SIG-M5 treated with dmso at 0.1 percent for 504 hours (cell line): ENCODE measurements around the gene KRTAP10-10.
"Not testable (repeated sequence)": the region's sequence is repeated elsewhere in the genome, so short reads cannot be mapped to it uniquely, and the experiment has no call there.

Source experiments
- DNase-seq: peaks from one replicate; lab custom pipeline; 2025; ENCODE audit not compliant: unreplicated experiment; lab: John Stamatoyannopoulos, UW

The KRTAP10-10 gene

DNA sequence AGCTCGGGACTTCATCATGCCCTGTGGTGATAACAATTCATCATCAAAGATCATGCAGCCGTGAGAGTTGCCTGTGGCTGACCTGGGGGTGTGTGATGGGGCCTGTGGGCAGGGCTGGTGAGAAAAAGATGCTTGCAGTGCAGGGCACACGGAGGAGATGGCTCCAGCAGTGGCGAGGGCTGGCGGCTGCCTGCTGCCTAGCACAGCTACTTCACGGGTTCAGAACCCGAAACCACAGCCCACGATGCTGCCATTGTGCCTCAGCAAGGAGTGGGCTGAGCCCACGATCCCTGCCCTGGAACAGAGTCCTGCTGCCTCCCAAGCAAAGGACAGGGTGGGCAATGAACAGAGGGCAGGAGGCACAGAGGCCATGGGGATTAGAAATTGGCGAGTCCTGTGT, 10.9 kb upstream of the KRTAP10-10 start:
- DNase-seq, result no peak

DNA sequence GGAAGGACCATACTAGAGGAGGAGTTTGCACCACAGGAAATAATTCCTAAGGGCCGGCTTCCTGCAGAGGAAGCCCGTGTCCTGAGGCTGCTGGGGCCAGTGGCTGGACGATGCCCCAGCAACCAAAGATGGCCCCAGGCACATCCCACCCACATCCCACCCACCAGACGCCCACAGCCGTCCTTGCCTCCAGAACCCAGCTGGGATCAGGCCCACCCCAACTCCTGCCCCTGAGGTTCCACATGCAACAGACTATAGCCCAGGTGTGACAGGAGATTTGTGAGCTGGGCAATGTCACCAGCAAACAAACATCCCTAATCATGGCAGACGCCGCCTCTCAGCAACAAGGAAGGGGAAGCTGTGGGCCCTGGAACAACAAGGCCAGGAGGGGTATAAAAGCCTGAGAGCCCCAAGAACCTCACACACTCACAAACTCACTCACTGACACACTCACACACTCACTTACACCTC, 10.4 kb upstream of the KRTAP10-10 start, which contains the start of gene KRTAP10-9:
Gene KRTAP10-9 (plus strand): TSS at position 421 of the 471 bp plus-strand sequence. CDS start 79 bp downstream, outside the sequence.
- DNase-seq, result no peak

DNA sequence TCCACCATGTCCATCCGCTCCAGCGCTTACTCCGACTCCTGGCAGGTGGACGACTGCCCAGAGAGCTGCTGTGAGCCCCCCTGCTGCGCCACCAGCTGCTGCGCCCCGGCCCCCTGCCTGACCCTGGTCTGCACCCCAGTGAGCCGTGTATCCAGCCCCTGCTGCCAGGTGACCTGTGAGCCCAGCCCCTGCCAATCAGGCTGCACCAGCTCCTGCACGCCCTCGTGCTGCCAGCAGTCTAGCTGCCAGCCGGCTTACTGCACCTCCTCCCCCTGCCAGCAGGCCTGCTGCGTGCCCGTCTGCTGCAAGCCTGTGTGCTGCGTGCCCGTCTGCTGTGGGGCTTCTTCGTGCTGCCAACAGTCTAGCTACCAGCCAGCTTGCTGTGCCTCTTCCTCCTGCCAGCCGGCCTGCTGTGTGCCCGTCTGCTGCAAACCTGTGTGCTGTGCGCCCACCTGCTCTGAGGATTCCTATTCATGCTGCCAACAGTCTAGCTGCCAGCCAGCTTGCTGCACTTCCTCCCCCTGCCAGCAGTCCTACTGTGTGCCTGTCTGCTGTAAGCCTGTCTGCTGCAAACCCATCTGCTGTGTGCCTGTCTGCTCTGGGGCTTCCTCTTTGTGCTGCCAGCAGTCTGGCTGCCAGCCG, 9.9 kb upstream of the KRTAP10-10 start:
- DNase-seq, result not testable (repeated sequence)

DNA sequence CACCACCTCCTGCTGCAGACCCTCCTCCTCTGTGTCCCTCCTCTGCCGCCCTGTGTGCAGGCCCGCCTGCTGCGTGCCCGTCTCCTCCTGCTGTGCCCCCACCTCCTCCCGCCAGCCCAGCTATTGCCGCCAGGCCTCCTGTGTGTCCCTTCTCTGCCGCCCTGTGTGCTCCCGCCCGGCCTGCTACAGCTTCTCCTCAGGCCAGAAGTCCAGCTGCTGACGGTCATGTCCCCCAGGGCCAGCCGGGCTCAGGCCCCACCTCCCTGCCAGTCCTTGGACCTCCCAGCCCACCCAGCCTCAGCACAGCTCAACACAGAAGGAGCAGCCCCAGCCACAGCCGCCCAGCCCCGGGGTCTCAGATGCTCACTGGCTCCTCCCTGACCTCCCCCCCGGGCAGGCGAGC, 9.3 kb upstream of the KRTAP10-10 start:
- not testable (repeated sequence) for DNase-seq

DNA sequence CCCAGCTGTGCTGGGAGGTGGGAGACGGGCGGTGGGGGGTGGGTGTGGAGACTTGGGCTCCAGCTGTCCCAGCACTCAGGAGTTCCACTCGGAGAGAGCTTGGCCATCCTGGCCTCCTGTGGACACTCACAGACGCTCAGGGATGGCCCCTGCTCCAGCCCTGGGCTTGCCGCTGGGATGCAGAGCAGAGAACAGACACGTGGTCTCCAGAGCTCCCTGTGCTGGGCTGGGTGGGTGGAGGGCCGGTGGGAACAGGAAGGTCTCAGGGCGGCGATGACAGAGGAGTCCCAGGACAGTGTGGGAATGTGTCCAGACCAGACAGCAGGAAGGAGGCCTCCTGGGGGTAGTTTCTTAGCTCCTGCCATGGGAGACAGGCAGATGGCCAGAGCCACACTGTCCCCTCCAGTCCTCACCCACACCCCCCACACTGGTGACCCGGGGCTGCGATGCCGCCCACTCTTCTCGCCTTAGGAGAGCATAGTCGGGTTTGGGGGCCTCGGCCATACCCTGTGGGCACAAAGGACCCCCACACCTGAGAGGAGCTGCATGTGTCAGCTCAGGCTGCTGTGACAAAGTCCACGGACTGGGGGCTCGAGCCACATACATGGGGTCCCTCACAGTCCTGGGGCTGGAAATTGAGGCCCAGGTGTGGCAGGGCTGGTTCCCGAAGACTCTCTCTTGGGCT, 8.3 kb upstream of the KRTAP10-10 start:
- no peak for DNase-seq

DNA sequence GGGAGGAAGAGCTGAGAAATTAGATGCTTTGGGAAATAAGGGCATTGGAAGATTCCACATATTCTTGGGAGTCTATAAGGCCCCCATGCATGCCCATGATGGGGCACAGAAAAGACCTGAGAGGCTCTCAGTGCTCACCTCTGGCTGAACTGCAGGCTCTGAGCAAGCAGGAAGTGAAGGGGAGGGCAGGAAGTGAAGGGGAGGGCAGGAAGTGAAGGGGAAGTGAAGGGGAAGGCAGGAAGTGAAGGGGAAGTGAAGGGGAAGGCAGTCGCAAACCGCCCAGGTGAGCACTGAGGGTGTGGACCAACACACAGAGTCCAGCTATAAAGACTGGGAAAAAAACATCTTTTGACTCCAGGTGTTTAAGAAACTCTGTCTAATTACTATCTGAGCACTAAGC, 6.7 kb upstream of the KRTAP10-10 start:
- DNase-seq, result no peak

DNA sequence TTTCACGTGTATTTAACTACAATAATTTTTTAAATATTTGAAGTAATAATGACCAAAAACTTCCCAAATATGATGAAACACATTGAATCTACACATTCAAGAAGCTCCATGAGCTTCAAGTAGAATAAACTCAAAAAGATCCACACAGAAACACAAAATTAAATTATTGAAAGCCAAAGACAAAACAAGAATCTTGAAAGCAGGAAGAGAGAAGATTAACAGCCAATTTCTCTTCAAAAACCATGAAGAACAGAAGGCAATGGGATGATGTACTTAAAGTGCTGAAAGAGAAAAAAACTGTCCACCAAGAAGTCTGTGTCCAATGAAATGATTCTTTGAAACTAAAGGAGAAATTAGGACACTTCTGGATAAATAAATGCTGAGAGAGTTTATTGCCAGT, 5.1 kb upstream of the KRTAP10-10 start:
- no peak for DNase-seq

DNA sequence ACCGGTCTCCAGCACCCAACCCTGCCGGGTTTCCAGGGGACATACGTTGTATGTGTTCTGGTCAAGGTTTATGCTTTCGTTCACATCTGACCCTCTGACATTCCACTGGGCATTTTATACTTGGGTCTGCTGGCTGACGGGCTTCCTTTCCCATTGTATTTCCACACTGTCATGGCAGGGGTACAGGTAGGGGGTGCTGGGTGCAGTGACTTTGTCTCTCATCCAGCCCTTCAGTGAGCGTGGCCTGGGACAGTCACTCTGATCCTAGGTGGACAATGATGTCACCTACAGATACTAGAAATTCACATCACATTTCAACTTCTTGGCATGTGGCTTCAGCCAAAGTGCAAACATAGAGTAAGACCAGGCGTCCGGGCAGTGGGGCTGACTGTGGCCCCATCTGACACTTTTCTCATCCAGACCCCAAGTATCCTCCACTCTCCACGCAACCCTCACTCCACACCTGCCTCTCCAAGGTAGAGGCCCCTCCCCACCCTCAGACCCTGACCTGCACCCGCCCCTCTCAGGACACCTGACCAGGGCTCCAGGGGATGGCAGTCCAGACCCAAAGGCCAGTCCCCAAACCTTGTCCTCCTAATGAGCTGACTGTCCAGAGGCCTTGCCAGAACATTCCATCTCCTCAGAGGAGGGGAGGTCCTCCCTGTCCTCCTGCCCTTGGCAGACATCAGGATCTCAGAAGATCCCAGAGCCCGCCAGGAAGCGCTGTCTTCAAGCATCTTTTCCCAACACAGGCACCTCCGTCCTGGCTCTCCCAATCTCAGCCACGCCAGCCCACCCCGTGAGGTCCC, 743 bp upstream of the KRTAP10-10 start:
- no peak for DNase-seq

DNA sequence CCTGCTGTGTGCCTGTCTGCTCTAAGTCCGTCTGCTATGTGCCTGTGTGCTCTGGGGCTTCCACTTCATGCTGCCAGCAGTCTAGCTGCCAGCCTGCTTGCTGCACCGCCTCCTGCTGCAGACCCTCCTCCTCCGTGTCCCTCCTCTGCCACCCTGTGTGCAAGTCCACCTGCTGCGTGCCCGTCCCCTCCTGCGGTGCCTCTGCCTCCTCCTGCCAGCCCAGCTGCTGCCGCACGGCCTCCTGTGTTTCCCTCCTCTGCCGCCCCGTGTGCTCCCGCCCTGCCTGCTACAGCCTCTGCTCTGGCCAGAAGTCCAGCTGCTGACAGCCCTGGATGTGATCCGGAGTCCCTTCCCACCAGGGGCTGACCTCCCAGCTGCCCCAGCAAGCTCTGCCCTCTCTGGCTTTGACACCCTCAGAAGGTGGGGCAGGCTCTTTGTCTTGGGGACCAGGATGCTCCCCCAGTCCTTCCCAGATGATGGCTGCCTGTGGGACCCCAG, 744 bp downstream of the KRTAP10-10 start:
- DNase-seq, result not testable (repeated sequence)

DNA sequence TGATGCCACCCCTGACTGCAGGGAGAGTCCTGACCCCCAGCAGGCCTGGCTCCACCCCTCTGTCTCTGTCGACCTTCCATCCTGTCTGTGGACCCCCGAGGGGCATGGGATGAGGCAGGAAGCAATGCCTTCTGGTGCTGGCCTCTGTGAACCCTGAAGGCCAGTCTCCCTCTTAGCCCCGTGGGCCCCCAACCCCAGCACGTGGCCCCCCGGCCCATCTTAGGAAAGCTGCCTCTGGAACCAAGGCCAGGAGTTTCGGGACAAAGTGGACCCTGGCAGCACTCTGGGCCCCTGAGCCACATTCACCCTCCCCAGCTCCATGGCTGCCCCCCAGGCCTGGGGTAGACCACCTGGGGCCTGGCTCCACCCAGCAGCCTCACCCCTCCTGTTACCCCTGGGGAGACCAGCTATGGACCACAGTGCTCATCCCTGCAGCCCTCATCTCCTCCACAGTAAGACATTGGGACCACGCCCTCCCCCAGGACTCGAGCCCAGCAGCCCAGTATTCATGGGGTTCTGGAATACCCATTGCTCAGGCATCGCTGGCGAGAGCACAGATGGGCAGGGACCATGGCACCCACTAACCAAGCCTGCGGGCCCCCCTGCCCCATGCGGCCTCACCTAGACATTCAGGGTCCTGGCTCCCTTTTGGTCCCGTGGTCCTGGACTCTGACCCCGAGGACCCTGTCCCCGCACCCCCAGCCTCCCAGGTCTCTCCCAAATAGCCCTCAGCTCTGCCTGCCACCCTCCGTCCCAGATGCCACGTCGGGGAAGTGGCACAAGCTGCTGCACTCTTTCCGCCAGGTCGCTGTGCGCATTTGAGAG, 1.6 kb downstream of the KRTAP10-10 start:
- DNase-seq, result not testable (repeated sequence)

DNA sequence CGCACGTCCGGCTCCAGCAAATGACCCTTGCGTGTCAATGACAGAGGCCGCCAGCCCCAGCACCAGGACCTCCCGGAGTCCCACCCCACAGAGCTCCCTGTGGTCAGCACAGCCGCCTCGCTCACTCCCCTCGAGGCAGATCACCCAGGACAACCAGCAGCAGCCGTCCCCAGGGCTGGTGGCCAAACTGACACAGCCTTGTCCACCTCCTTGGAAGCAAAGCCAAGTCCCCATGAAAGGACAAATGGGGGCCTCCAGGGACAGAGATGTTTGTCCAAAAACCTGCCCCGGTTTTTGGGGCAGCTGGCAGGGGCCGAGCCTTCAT, 2.1 kb downstream of the KRTAP10-10 start:
- DNase-seq, result no peak

DNA sequence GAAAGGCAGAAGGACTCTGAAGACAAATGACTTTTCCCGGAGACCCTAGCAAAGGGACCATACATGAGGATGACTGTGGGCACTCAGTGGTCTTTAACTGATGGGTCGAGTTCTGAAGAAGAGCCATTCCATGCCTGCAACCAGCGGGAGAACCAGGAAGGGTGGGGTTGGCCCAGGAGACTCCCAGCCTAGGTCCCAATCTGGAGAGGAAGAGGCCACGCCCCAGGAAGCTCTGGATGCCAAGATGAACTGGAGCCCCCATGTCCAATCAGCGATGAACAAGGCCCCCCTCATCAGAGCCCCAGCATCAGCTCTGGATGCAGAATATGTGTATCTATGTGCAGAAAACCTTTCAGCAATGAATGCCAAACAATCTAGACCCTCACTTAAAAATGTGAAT, 3.6 kb downstream of the KRTAP10-10 start:
- no peak for DNase-seq

DNA sequence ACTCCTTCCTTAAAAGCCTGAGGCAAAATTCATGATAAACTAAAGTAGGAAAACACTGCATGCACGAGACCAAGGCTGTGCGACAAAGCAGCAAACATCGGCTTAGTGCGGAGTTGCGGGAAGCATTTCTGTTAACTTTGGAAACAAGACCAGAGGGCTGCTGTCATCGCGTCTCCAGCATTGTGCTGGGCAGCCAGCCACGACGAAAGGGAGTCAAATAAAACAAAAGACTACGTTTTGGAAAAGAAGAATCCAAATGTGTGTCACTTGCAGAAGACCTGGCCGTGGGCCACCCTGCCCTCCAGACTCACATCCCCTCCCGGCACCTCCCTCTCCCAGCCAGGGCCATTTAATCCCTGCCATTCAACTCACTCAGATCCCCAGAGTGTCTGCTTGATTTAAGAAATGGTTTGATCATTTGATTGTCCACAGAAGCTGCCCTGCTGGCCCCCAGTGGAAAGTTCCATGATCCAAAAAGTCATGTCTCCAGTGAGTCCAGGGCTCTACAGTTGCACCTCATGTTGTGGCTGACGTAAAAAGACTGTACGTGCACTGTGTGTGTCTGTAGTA, 6.7 kb downstream of the KRTAP10-10 start:
- no peak for DNase-seq

DNA sequence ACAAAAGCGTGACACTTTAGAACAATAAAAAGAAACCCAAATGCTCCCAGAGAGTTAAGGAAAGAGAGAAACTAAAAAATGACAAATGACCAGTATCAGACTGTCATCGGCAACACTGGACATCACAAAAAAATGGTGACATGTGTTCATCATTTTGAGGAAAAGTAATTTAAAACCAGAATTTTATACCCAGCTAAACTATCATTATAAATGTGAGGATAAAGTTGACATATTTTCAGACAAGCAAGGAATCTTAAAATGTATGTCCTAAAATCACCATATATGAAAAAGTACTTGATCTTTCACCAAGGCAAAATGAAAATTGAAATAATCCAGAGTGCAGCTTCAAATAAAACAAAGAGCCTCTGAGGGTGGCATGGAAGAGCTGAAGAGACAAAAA, 7.7 kb downstream of the KRTAP10-10 start:
- no peak for DNase-seq

DNA sequence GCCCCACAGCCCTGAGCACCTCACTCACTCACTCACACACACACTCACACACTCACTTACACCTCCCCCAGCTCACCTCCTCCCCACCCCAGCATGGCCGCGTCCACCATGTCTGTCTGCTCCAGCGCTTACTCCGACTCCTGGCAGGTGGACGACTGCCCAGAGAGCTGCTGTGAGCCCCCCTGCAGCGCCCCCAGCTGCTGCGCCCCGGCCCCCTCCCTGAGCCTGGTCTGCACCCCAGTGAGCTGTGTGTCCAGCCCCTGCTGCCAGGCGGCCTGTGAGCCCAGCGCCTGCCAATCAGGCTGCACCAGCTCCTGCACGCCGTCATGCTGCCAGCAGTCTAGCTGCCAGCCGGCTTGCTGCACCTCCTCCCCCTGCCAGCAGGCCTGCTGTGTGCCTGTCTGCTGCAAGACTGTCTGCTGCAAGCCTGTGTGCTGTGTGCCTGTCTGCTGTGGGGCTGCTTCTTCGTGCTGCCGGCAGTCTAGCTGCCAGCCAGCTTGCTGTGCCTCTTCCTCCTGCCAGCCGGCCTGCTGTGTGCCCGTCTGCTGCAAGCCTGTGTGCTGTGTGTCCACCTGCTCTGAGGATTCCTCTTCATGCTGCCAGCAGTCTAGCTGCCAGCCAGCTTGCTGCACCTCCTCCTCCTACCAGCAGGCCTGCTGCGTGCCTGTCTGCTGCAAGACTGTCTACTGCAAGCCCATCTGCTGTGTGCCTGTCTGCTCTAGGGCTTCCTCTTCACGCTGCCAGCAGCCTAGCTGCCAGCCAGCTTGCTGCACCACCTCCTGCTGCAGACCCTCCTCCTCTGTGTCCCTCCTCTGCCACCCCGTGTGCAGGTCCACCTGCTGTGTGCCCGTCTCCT, 9.4 kb downstream of the KRTAP10-10 start, which contains the start of gene KRTAP10-11:
Gene KRTAP10-11 (plus strand): TSS at position 49 of the 856 bp plus-strand sequence. CDS start 45 bp downstream, at position 94.
- not testable (repeated sequence) for DNase-seq

DNA sequence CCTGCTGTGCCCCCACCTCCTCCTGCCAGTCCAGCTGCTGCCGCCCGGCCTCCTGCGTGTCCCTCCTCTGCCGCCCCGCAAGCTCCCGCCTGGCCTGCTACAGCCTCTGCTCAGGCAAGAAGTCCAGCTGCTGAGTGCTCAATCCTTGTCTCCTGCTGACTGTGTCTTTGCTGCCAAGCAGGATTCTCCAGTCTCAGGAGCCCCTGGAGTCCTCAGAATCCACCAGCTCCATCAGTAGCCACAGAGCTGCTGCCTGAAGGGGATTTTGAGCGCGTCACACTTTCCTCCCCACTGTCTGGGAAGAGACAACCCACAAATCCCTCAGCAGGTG, 10.0 kb downstream of the KRTAP10-10 start:
- no peak for DNase-seq

DNA sequence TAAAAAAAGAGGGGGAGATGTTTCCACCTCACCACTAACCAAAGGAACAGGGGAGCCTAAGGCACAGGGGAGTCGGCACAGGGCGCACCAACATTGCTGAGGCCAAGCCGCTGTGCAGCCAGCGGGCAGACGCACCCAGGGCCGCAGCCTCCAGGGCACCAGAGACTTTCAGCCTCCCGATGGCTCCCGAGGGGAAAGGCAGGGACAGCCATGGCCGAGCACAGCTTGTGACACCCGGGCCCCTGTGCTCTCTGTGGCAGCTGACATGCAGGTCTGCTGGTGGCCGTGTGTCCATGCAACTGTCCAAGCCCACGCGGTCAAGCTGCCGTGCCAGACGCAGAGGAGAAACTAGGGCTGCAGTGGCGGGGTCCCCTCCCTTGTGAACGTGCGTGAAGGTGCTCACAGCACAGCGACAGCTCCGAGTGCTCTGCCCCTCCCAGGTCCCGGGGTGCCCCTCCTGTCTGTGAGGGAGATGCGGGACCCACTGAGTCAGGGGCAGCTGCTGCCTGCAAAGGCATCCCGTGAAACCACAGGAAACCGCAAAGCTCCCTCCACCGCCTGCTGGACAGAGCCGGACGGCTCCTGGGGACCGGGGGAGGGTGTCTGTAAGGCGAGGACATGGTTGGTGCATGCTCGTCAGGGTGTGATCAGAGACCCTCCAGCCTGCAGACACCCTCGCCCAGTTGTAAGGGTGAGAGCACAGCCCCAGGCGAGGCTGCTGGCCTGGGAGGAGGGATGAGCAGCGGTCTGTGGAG, 11.6 kb downstream of the KRTAP10-10 start:
- no peak for DNase-seq

DNA sequence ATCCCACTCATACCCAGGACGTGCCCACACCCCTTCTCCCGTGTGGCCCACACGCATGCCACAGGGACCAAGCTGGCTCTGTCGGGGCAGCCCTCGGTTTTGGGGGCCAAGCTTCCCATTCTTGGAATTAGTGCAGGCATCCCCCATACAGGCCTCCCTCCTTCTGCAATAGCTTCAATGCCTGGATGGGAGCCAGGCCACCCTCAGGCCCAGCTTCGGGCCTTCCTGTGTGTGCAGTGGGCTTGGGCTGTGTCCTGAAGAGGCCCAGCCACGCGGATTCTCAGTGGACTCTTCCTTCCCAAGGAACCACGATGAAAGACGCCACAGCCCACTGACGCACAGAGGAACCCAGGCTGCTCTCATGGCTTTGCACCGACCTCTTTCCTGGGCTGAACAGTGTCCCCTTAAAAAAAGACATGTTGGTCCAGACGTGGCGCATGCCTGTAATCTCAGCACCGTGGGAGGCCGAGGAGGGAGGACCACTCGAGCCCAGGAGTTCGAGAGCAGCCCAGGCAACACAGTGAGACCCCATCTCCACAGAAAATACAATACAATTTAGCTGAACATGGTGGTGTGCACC, 12.5 kb downstream of the KRTAP10-10 start:
- no peak for DNase-seq
